GM10266 (cell line): ENCODE data around the gene GNAL.

Experiments
- DNase-seq: peaks from one replicate; pipeline ENCODE4 v3.0.0; 2012; ENCODE audit errors: extremely low spot score
- TF ChIP-seq, protein P1 (sequence below): IDR thresholded peaks from 2 replicates; pipeline ENCODE4 v1.5.1; 2012; ENCODE audit warnings: mild to moderate bottlenecking, low read depth; ENCODE audit not compliant: control insufficient read depth, insufficient read depth; ENCODE audit errors: missing control alignments

Gene GNAL

DNA sequence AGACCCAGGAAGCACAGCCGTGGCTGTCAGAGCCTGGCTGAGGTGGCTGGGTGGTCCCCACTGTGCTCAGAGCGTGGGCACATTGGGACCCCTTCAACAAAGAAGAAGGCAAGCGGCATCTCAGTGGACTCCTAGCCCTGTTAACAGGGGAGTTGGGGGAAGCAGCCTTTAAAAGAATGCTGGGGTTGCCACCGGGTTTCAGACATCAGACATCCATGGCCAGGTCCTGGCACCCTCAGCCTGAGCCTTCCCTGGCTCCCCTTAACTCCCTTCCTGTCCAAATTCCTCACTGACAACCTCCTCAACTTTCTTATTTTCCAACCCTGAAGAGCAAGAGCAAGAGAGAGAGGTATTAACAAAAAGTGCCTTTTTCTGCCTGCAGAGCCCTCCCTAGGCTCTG is 24.8 kb upstream of the GNAL start:
- TF ChIP-seq, protein P1, sequence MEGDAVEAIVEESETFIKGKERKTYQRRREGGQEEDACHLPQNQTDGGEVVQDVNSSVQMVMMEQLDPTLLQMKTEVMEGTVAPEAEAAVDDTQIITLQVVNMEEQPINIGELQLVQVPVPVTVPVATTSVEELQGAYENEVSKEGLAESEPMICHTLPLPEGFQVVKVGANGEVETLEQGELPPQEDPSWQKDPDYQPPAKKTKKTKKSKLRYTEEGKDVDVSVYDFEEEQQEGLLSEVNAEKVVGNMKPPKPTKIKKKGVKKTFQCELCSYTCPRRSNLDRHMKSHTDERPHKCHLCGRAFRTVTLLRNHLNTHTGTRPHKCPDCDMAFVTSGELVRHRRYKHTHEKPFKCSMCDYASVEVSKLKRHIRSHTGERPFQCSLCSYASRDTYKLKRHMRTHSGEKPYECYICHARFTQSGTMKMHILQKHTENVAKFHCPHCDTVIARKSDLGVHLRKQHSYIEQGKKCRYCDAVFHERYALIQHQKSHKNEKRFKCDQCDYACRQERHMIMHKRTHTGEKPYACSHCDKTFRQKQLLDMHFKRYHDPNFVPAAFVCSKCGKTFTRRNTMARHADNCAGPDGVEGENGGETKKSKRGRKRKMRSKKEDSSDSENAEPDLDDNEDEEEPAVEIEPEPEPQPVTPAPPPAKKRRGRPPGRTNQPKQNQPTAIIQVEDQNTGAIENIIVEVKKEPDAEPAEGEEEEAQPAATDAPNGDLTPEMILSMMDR, result no peak

DNA sequence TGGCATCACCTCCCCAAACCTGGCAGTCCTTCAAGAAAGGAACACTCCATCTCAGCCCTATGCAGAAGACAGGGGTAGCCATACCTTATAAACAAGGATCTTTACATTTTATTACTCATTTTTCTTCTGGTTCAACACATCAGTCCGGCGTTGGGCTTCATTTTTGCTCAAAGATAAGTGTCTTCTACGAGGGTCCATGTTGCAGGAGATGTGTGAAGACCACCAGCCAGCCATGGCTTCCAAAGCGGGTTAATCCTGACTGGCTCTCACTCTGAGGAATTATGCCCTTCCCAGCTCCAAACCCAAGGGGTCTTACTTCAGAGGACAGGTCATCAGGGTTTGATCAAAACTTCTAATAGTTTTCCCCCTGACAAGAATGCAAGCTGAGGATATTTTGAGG is 23.9 kb upstream of the GNAL start:
- no peak for DNase-seq
- TF ChIP-seq, protein P1, result no peak

More for the DNA sequence above, 24.8 kb upstream of the GNAL start:
- no peak for DNase-seq

DNA sequence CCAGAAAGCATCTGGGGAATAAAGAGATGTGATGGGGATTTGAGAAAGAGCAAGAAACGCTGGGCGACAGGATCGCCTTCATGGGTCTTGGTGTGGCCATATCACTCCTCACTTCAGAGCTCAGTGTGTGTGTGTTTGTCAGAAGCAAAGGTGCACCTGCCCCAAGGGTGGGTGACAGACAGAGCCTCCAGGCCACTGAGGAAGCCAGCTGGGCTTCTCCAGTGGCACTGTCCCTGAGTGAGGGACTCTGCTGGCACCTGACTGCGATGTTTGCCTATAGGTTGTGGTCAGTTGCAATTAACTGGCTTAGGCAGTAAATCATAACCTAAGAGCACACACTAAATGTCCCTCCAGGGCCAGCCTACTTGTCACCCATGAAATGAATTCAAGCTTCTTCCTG is 23.5 kb upstream of the GNAL start:
- TF ChIP-seq, protein P1, result no peak
- no peak for DNase-seq

DNA sequence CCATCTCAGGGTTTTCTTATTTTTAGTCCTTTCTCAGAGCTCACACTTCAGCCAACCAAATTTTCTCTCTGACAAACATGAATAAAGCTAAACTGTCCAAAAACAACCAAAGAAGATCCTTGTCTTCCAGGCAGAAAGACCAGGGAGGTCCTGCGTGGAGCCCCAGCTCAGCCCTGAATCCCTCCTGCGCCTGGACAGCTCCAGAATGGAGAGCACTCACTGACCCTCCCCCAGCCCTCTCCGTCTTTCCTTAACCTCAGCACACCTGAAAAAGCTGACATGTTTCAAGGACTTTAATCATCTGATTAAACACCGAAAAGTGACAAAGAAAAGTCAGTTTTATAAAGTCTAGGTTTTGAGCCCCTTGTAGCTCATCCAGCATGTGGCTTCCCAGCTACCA is 22.9 kb upstream of the GNAL start:
- no peak for DNase-seq
- TF ChIP-seq, protein P1, result no peak

DNA sequence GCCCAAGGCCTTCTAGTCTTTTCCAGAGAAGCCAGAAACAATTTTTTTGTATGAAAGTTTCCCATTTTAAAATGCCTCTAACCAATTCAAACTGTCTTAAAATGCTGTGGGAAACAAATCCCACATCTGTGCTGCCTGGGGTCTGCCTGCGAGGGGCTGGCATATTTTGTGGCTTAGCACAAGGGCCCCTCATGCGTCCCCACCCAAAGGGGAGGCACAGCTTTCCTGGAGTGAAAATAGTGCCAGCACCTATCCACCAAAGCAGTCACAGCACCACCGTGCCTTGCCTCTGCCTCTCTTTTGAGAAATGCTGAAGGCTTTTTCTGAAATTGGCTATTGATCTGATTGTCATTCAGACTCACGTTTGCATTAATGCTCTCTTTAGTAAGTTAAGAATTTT is 22.2 kb upstream of the GNAL start:
- TF ChIP-seq, protein P1, result no peak
- no peak for DNase-seq

DNA sequence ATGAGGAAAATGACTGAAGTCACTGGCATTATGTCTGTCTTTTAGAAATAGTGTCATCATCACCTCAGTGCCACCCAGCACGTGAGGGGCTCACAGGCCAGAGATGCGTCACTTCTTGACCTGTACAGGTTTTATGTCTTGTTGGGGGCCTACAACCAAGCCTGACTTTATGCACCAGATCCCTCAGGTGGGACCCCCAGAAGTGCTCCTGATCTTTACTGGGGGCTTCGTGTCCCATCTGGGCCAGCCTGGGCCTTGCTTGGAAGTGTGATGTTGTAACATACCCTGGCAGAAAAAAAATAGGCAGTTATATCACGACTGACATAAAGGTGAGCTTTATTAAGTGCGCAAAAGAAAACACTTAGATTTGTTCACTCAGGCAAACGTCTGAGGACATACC is 21.5 kb upstream of the GNAL start:
- no peak for DNase-seq
- TF ChIP-seq, protein P1, result no peak

DNA sequence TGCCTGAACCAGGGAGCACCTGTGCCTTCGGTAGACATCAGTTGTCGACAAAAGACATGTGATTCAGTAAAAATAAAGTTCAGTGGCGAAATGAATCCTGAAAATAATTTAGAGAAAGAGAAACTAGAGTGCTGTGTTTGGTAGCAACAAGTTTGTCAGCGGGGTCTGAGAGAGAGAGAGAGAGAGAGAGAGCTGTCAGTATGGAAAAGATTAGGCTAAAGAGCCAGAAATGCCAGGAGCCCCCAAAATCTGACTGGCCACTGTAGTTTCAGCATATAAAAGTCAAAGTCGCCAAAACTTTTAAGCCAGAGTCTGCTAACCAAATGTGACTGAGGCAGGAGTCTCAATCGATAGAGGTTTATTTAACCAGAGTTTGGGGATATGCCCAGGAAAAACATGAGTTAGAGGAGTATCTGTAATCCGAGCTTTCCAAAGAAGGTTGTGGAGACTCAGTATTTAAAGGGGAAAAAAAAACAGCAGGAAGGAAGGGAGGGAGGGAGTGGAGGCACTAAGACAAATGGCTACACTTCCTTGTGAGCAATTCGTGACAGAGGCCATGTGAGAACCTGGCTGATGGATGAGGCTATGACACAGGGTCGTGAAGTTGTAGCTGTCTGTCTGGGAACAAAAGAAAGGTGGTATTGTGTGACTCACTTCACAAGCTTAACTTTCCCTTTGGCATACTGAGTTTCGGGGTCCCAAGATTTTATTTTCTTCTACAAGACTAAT is 20.5 kb upstream of the GNAL start:
- TF ChIP-seq, protein P1, result no peak
- DNase-seq, result no peak
